IPS DF 4.7 (cell line): ENCODE measurements around the gene ARL15.
"Not testable (repeated sequence)": the region's sequence is repeated elsewhere in the genome, so short reads cannot be mapped to it uniquely, and the experiment has no call there.

ENCODE experiments used
- DNase-seq: peaks from one replicate; pipeline ENCODE4 v3.0.0-alpha.2; 2013; ENCODE audit warnings: low spot score; ENCODE audit errors: extremely low read depth

Gene ARL15

GRCh38 chr5:53996008-53996407 lies 314.4 kb downstream of the ARL15 start:
- no peak for DNase-seq

GRCh38 chr5:53994148-53994547 lies 316.2 kb downstream of the ARL15 start:
- no peak for DNase-seq

- no peak for DNase-seq
Observed at GRCh38 chr5:53991942-53992341, 318.4 kb downstream of the ARL15 start.

GRCh38 chr5:53987101-53987500 lies 323.3 kb downstream of the ARL15 start:
- no peak for DNase-seq

- DNase-seq, result no peak
Observed at GRCh38 chr5:53985796-53986195, 324.6 kb downstream of the ARL15 start.

GRCh38 chr5:53984971-53985370 lies 325.4 kb downstream of the ARL15 start:
- no peak for DNase-seq

GRCh38 chr5:53983568-53984460 lies 326.6 kb downstream of the ARL15 start:
- DNase-seq, result no peak

- DNase-seq, result not testable (repeated sequence)
Observed at GRCh38 chr5:53982319-53982718, 328.1 kb downstream of the ARL15 start.

- DNase-seq, result no peak
Observed at GRCh38 chr5:53980061-53980460, 330.3 kb downstream of the ARL15 start.

- no peak for DNase-seq
Observed at GRCh38 chr5:53974021-53974420, 336.4 kb downstream of the ARL15 start.

- no peak for DNase-seq
Observed at GRCh38 chr5:53972314-53972713, 338.1 kb downstream of the ARL15 start.

- DNase-seq, result no peak
Observed at GRCh38 chr5:53971551-53971950, 338.8 kb downstream of the ARL15 start.

- DNase-seq, result no peak
Observed at GRCh38 chr5:53971131-53971530, 339.2 kb downstream of the ARL15 start.

- DNase-seq, result no peak
Observed at GRCh38 chr5:53970475-53970874, 339.9 kb downstream of the ARL15 start.

GRCh38 chr5:53969176-53969730 lies 341.1 kb downstream of the ARL15 start:
- no peak for DNase-seq

- DNase-seq, result no peak
Observed at GRCh38 chr5:53965459-53965858, 344.9 kb downstream of the ARL15 start.

GRCh38 chr5:53963958-53964357 lies 346.4 kb downstream of the ARL15 start:
- no peak for DNase-seq

GRCh38 chr5:53962306-53962705 lies 348.1 kb downstream of the ARL15 start:
- no peak for DNase-seq

- no peak for DNase-seq
Observed at GRCh38 chr5:53956632-53957031, 353.7 kb downstream of the ARL15 start.

- no peak for DNase-seq
Observed at GRCh38 chr5:53956196-53956595, 354.2 kb downstream of the ARL15 start.

GRCh38 chr5:53950621-53951020 lies 359.8 kb downstream of the ARL15 start:
- no peak for DNase-seq

- DNase-seq, result no peak
Observed at GRCh38 chr5:53948598-53948997, 361.8 kb downstream of the ARL15 start.
